HG02852 (cell line): Measurements from ENCODE around the gene ZBTB7B.

Source experiments
- ATAC-seq: cut with Tn5 transposase; IDR thresholded peaks from one replicate; pipeline ENCODE4 v1.9.1; 2021; ENCODE audit warnings: mild to moderate bottlenecking, moderate library complexity; ENCODE audit not compliant: unreplicated experiment

Gene ZBTB7B

GRCh38 chr1:155052439-155053395 is 50.1 kb downstream of the ZBTB7B start:
- ATAC-seq = no peak

- no peak for ATAC-seq
Observed at GRCh38 chr1:155053531-155054105, 51.0 kb downstream of the ZBTB7B start.

GRCh38 chr1:155057104-155057503 is 54.5 kb downstream of the ZBTB7B start:
- ATAC-seq = no peak

- no peak for ATAC-seq
Observed at GRCh38 chr1:155057788-155058211, 55.2 kb downstream of the ZBTB7B start.

GRCh38 chr1:155060736-155061135 is 58.1 kb downstream of the ZBTB7B start:
- no peak for ATAC-seq

- no peak for ATAC-seq
Observed at GRCh38 chr1:155061381-155062150, 59.0 kb downstream of the ZBTB7B start.

GRCh38 chr1:155062151-155062686 is 59.6 kb downstream of the ZBTB7B start:
- no peak for ATAC-seq

- peak; percentile 13 for ATAC-seq
Observed at GRCh38 chr1:155062702-155063411, 60.3 kb downstream of the ZBTB7B start.

- ATAC-seq = peak; percentile 79
Observed at GRCh38 chr1:155063550-155064110, 61.0 kb downstream of the ZBTB7B start, which contains the start of gene EFNA4. TSS of gene EFNA4 (plus strand) at chr1:155063740. CDS start at chr1:155063824, 84 bp downstream.

- ATAC-seq = peak; percentile 9
Observed at GRCh38 chr1:155064111-155064831, 61.7 kb downstream of the ZBTB7B start.

- no peak for ATAC-seq
Observed at GRCh38 chr1:155064832-155065429, 62.3 kb downstream of the ZBTB7B start.

GRCh38 chr1:155066777-155067176 is 64.2 kb downstream of the ZBTB7B start:
- ATAC-seq = no peak
